Gastrocnemius medialis (tissue), 4 donors: ENCODE results near the gene GDPD5. TPM values are rescaled to one million over a fixed set of nuclear protein-coding genes. Genes with fewer than 3 reads are reported as not detected.

Experiments used
- ATAC-seq, 2 donors: fragments of 150-250 bp; one replicate each; pipeline ENCODE4 v1.9.1; 2016
- DNase-seq, 2 donors: peaks; one replicate each; pipeline ENCODE4 v3.0.0-alpha.2; 2019
- H3K27ac ChIP-seq, 4 donors: fragments of 200-600 bp; sonication (generic); 1 replicate in 1 of 4; 2 replicates in 3 of 4; pipeline ENCODE4 v1.5.1; 2016 to 2018; ENCODE audit warnings: mild to moderate bottlenecking in 2 of 4, moderate library complexity in 1 of 4
- H3K27me3 ChIP-seq, 3 donors: fragments of 200-600 bp; sonication (generic) in 2 of 3; 1 replicate in 1 of 3; 2 replicates in 2 of 3; pipeline versions ENCODE4 v1.5.1 to v1.6.0; 2016 to 2019; ENCODE audit warnings: mild to moderate bottlenecking in 1 of 3, moderate library complexity in 1 of 3
- H3K36me3 ChIP-seq, 2 donors: fragments of 200-600 bp; sonication (generic) in 1 of 2; one replicate each; pipeline ENCODE4 v1.5.1; 2017 to 2018
- H3K4me1 ChIP-seq, 2 donors: fragments of 200-600 bp; sonication (generic) in 1 of 2; one replicate each; pipeline ENCODE4 v1.5.1; 2016 to 2017; ENCODE audit warnings: mild to moderate bottlenecking in 2 of 2
- H3K4me3 ChIP-seq, 4 donors: fragments of 200-600 bp; sonication (generic) in 3 of 4; 1 replicate in 1 of 4; 2 replicates in 3 of 4; pipeline ENCODE4 v1.5.1; 2016 to 2019; ENCODE audit warnings: mild to moderate bottlenecking in 2 of 4
- H3K9me3 ChIP-seq, 3 donors: fragments of 200-600 bp; sonication (generic) in 2 of 3; 1 replicate in 1 of 3; 2 replicates in 2 of 3; pipeline ENCODE4 v1.5.1; 2016 to 2019
- CTCF ChIP-seq, 5 experiments: fragments of 450-650 bp in 3 of 5; fragments of 200-600 bp in 2 of 5; sonication (generic) in 2 of 5; IDR thresholded peaks in 4 of 5; conservative IDR thresholded peaks in 1 of 5; 1 replicate in 4 of 5; 2 replicates in 1 of 5; pipeline ENCODE4 v1.5.1; 2016 to 2019; ENCODE audit warnings: antibody characterized with exemption in 5 of 5, mild to moderate bottlenecking in 3 of 5, moderate library complexity in 3 of 5
- POLR2A ChIP-seq, 2 donors: fragments of 450-650 bp; IDR thresholded peaks; one replicate each; pipeline ENCODE4 v1.6.1; 2017; ENCODE audit warnings: antibody characterized with exemption in 2 of 2, mild to moderate bottlenecking in 2 of 2, moderate library complexity in 2 of 2
- in situ Hi-C, 4 donors: fragments of 200-750 bp; cut with MboI; loops; one replicate each; pipeline versions ENCODE4 v1.15.0 to v1.8.0; 2017; ENCODE audit warnings: low sequenced_read_pairs in 4 of 4
- intact Hi-C: fragments of 100-400 bp; cut with DNase I; formaldehyde crosslinking; loops from one replicate; pipeline ENCODE4 v1.15.1; 2023; ENCODE audit warnings: low total_unique reads
- total RNA-seq, 4 donors: library from RNA; depleted of rRNA; stranded (reverse); fragments of >200 nt; gene quantifications; one replicate each; pipeline versions ENCODE4 v1.1.0 to v1.2.3, GENCODE V29; 2016

GDPD5 gene
- total RNA-seq, 4 donors from 2014 or later, result 5.6 to 12.6 (median 11.2) TPM

GRCh38 chr11:75474878-75475766 lies 50.6 kb downstream of the GDPD5 start:
- peak overlapping the region; percentile 85 to 94 (median 90) for H3K27ac ChIP-seq

DNA sequence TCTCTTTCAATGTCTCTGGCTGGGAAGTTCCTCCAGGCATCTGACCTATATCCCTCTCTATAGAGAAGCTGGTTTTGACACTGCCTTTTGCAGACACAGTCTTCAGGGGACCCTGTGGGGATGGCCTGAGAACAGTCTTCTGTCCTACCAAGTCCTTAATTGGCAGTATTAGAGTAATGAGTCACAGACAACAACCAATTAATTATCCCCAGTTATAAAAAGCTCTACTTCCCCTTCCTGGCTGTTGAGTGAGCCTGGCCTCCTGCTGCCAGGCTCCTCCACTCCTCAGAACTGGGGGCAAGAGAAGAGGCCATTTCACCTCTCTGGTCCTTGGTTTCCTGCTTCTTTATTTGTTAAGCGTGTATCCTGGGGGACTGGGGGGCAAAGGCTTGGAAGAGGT lies 51.5 kb downstream of the GDPD5 start:
- Histone ChIP-seq H3K27me3 (no peaks in the 10 kb centered on the region), H3K9me3 (no peaks in the 10 kb centered on the region), H3K4me3 (no peak overlapping the region), H3K27ac (peak overlapping the region in 1 of 4 donors; percentile 94), H3K36me3 (no peaks in the 10 kb centered on the region), H3K4me1 (peaks cover 23 to 37% of the 10 kb centered on the region in 2 donors)
- in situ Hi-C loops (no loop called here), intact Hi-C loops (no loop called here)
- DNase-seq (no peak), ATAC-seq (no peak)
- TF ChIP-seq CTCF (IDR thresholded peaks at IDR 0.05 in 4 of 5, conservative IDR thresholded peaks at IDR 0.05 in 1 of 5), result no peak
- no peak for TF ChIP-seq POLR2A (IDR thresholded peaks at IDR 0.05)

More at GRCh38 chr11:75474878-75475766, 50.6 kb downstream of the GDPD5 start:
- DNase-seq (peak in 1 of 2 donors; percentile 44), ATAC-seq (no peak)
- H3K27me3 ChIP-seq, result no peaks in the 10 kb centered on the region
- H3K4me3 ChIP-seq, result no peak overlapping the region
- TF ChIP-seq CTCF (IDR thresholded peaks at IDR 0.05 in 4 of 5, conservative IDR thresholded peaks at IDR 0.05 in 1 of 5), result no peak
- no peak for TF ChIP-seq POLR2A (IDR thresholded peaks at IDR 0.05)
- intact Hi-C loops, result no loop called here
- peaks cover 26 to 38% of the 10 kb centered on the region in 2 donors for H3K4me1 ChIP-seq
- no peaks in the 10 kb centered on the region for H3K36me3 ChIP-seq
- in situ Hi-C loops, result no loop called here
- H3K9me3 ChIP-seq, result no peaks in the 10 kb centered on the region

DNA sequence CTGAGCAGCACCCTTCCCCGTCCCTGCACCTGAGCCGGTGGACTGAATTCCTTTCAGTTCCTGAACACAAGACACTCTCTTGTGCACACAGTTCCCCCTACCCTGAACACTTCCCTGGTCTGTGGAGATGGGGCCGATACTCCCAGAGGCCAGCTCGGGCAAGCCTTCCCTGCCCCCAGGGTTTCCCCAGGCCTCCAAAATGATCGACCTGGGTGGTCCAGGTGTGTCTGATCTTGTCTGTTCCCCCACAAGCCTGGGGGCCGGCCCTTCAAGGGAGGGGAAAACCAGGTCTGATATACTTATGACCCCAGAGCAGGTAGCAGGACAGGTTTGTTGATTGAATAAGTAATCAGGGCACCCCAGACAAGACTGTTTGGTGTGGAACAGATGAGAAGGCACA lies 52.1 kb downstream of the GDPD5 start:
- DNase-seq (no peak), ATAC-seq (no peak)
- intact Hi-C loops, result no loop called here
- no peak overlapping the region for H3K4me3 ChIP-seq
- H3K4me1 ChIP-seq, result peaks cover 24 to 36% of the 10 kb centered on the region in 2 donors
- H3K9me3 ChIP-seq, result no peaks in the 10 kb centered on the region
- in situ Hi-C loops, result no loop called here
- no peak for TF ChIP-seq CTCF (IDR thresholded peaks at IDR 0.05 in 4 of 5, conservative IDR thresholded peaks at IDR 0.05 in 1 of 5)
- no peak for TF ChIP-seq POLR2A (IDR thresholded peaks at IDR 0.05)
- no peaks in the 10 kb centered on the region for H3K36me3 ChIP-seq
- no peaks in the 10 kb centered on the region for H3K27me3 ChIP-seq
- H3K27ac ChIP-seq, result no peak overlapping the region

DNA sequence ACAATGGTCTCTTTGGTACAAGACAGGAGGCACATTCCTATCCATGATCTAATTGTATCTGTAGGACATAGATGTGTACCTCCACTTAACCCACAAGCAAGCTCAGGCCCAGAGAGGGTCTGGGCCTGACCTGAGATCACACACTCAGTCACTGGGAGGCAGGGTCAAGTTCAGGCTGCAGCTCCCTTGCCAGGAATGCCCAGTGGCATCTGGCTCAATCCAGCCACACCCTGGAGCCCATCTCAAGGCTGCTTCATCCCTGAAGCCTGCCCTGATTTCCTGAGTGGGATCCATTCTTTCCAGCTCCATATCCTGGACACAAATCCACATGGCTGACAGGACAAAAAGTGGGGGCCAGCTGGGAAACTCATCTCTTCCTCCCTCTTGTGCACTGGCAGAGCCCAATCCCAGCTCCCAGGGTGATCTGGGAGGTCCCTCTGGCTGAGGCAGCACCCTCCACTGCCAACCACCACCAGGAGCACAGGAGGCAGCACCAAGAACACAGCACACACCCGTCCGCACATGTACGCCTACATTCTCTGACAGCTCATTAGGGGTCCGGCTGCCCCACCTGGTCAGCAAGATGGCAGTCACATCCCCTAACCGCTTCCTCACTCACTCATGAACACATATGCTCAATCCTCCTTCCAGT lies 53.5 kb downstream of the GDPD5 start:
- in situ Hi-C loops (no loop called here), intact Hi-C loops (no loop called here)
- TF ChIP-seq CTCF (IDR thresholded peaks at IDR 0.05 in 4 of 5, conservative IDR thresholded peaks at IDR 0.05 in 1 of 5) (no peak), POLR2A (IDR thresholded peaks at IDR 0.05) (no peak)
- no peak overlapping the region for H3K4me3 ChIP-seq
- H3K4me1 ChIP-seq, result peaks cover 22 to 32% of the 10 kb centered on the region in 2 donors
- H3K27me3 ChIP-seq, result no peaks in the 10 kb centered on the region
- H3K9me3 ChIP-seq, result no peaks in the 10 kb centered on the region
- H3K36me3 ChIP-seq, result no peaks in the 10 kb centered on the region
- DNase-seq (no peak), ATAC-seq (no peak)
- no peak overlapping the region for H3K27ac ChIP-seq
